ENCODE results near the gene IRGQ.

IRGQ gene

DNA sequence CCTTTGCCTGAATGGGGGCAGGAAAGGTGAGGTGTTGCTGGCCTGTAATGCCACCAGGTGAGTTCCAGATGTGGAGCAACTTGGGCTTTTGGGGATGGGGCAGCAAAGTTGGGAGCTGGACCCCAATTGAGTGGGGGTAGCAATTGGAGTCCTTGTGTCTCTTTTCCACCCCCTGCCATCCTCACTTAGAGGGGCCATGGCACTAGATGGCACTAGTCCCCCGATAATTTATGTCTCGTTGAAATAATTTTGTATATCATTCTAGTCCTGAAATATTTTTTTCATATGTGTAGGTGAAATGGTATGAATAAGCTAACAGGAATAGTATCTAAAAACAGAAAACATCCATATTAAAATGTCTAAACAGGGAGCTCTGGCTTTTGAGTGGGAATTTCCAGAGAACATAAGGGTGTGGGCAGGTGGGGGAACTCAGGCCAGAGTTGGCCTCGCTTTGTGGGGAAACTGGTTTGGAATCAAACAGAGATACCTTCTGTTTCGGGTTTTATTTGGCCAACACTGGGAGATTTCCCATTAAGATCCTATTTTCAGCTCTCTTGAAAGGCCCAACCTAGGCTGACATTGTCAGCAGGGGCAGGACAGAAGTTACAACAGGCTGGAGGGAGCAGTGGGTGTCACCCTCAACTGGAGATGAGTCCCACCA lies 3.8 kb upstream of the IRGQ start:
- no peak overlapping the region for H3K4me2 ChIP-seq (ENCODE audit: low read length)
- H2AFZ ChIP-seq (ENCODE audit: low read length), result no peak overlapping the region
- no peaks in the 10 kb centered on the region for H4K20me1 ChIP-seq (ENCODE audit: insufficient read depth, low read length)
- H3K9ac ChIP-seq (ENCODE audit: low read length), result no peak overlapping the region
- no peak for TF ChIP-seq EZH2 (IDR thresholded peaks at IDR 0.05; ENCODE audit: borderline replicate concordance, low read length)
- TF ChIP-seq, protein P1, sequence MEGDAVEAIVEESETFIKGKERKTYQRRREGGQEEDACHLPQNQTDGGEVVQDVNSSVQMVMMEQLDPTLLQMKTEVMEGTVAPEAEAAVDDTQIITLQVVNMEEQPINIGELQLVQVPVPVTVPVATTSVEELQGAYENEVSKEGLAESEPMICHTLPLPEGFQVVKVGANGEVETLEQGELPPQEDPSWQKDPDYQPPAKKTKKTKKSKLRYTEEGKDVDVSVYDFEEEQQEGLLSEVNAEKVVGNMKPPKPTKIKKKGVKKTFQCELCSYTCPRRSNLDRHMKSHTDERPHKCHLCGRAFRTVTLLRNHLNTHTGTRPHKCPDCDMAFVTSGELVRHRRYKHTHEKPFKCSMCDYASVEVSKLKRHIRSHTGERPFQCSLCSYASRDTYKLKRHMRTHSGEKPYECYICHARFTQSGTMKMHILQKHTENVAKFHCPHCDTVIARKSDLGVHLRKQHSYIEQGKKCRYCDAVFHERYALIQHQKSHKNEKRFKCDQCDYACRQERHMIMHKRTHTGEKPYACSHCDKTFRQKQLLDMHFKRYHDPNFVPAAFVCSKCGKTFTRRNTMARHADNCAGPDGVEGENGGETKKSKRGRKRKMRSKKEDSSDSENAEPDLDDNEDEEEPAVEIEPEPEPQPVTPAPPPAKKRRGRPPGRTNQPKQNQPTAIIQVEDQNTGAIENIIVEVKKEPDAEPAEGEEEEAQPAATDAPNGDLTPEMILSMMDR (IDR thresholded peaks at IDR 0.05; ENCODE audit: low read length), result no peak; the same call in 1 of the 2 replicates
- H3K4me1 ChIP-seq (ENCODE audit: insufficient read depth, low read length, severe bottlenecking), result peaks cover 25% of the 10 kb centered on the region
- H3K27ac ChIP-seq (ENCODE audit: low read depth, low read length, poor library complexity, severe bottlenecking), result no peak overlapping the region
- H3F3A ChIP-seq (ENCODE audit: insufficient read depth, low read length), result no peaks in the 10 kb centered on the region
- H3K27me3 ChIP-seq (ENCODE audit: insufficient read depth, low read length), result no peaks in the 10 kb centered on the region
- H3K4me3 ChIP-seq (ENCODE audit: low read depth, low read length, poor library complexity, severe bottlenecking), result no peak overlapping the region
- H3K36me3 ChIP-seq (ENCODE audit: insufficient read depth, low read length), result peaks cover 36% of the 10 kb centered on the region
- no peaks in the 10 kb centered on the region for H3K9me2 ChIP-seq (ENCODE audit: low read depth, low read length)
- H3K9me3 ChIP-seq (ENCODE audit: low read length), result no peaks in the 10 kb centered on the region
- H3K79me2 ChIP-seq (ENCODE audit: insufficient read depth, low read length), result peaks cover 15% of the 10 kb centered on the region

DNA sequence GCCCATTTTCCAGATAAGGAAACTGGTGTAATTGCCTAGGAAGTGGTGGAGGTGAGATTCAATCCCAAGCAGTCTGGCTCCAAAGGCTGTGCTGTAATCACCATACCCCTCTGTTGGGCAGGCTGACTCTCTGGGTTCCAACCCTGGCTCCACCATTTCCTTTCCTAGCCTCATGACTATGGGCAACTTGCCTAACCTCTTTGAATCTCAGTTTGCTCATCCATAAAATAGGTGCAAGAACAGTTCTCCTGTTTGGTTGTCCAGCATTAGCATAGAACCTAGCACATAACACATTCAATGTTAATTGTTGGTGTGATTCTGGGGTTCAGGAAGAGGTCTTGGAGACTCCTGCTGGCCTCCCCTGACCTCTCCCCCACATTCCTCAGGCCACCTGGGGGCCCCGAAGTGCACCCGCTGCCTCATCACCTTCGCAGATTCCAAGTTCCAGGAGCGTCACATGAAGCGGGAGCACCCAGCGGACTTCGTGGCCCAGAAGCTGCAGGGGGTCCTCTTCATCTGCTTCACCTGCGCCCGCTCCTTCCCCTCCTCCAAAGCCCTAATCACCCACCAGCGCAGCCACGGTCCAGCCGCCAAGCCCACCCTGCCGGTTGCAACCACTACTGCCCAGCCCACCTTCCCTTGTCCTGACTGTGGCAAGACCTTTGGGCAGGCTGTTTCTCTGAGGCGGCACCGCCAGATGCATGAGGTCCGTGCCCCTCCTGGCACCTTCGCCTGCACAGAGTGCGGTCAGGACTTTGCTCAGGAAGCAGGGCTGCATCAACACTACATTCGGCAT lies 2.7 kb upstream of the IRGQ start:
- Histone ChIP-seq H3K27ac (ENCODE audit: low read depth, low read length, poor library complexity, severe bottlenecking) (no peak overlapping the region), H3K9me2 (ENCODE audit: low read depth, low read length) (no peaks in the 10 kb centered on the region), H3K27me3 (ENCODE audit: insufficient read depth, low read length) (no peaks in the 10 kb centered on the region), H3K9ac (ENCODE audit: low read length) (peak overlapping the region; percentile 94; the same call in 1 of the 2 replicates), H4K20me1 (ENCODE audit: insufficient read depth, low read length) (no peaks in the 10 kb centered on the region), H3K79me2 (ENCODE audit: insufficient read depth, low read length) (peaks cover 15% of the 10 kb centered on the region), H2AFZ (ENCODE audit: low read length) (no peak overlapping the region), H3F3A (ENCODE audit: insufficient read depth, low read length) (no peaks in the 10 kb centered on the region), H3K4me2 (ENCODE audit: low read length) (peak overlapping the region; percentile 100; the same call in 1 of the 2 replicates), H3K9me3 (ENCODE audit: low read length) (no peaks in the 10 kb centered on the region), H3K4me1 (ENCODE audit: insufficient read depth, low read length, severe bottlenecking) (peaks cover 25% of the 10 kb centered on the region), H3K4me3 (ENCODE audit: low read depth, low read length, poor library complexity, severe bottlenecking) (peak overlapping the region; percentile 94), H3K36me3 (ENCODE audit: insufficient read depth, low read length) (peaks cover 42% of the 10 kb centered on the region)
- TF ChIP-seq, protein P1 (IDR thresholded peaks at IDR 0.05; ENCODE audit: low read length), result no peak
- no peak for TF ChIP-seq EZH2 (IDR thresholded peaks at IDR 0.05; ENCODE audit: borderline replicate concordance, low read length)

DNA sequence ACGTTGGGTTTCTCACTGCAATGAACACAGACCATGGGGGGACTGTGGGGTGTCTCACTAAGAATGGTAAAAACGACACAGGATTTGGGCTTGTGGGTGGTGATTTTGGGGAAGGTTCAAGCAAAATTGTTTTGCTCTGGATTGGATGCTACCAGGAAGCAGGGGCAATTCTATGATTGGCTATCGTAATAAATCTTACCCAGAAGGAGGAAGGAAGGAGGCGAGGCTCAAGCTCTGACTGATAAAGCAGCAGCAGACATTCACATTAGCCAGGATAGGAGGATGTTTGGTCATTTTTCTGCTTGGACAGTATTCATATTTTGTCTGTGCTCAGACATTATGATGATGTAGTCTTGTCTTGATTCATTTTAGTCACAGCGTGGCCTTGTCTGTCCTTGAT lies 1.9 kb upstream of the IRGQ start:
- Histone ChIP-seq H3K4me3 (ENCODE audit: low read depth, low read length, poor library complexity, severe bottlenecking) (peak overlapping the region; percentile 94), H3K27ac (ENCODE audit: low read depth, low read length, poor library complexity, severe bottlenecking) (peak overlapping the region; percentile 77), H3K79me2 (ENCODE audit: insufficient read depth, low read length) (peaks cover 15% of the 10 kb centered on the region), H3K9me2 (ENCODE audit: low read depth, low read length) (no peaks in the 10 kb centered on the region), H4K20me1 (ENCODE audit: insufficient read depth, low read length) (no peaks in the 10 kb centered on the region), H3K36me3 (ENCODE audit: insufficient read depth, low read length) (peaks cover 46% of the 10 kb centered on the region), H3F3A (ENCODE audit: insufficient read depth, low read length) (no peaks in the 10 kb centered on the region), H3K9ac (ENCODE audit: low read length) (peak overlapping the region; percentile 94; the same call in 1 of the 2 replicates), H2AFZ (ENCODE audit: low read length) (no peak overlapping the region), H3K4me2 (ENCODE audit: low read length) (peak overlapping the region; percentile 100), H3K9me3 (ENCODE audit: low read length) (no peaks in the 10 kb centered on the region), H3K27me3 (ENCODE audit: insufficient read depth, low read length) (no peaks in the 10 kb centered on the region), H3K4me1 (ENCODE audit: insufficient read depth, low read length, severe bottlenecking) (peaks cover 25% of the 10 kb centered on the region)
- TF ChIP-seq EZH2 (IDR thresholded peaks at IDR 0.05; ENCODE audit: borderline replicate concordance, low read length), result no peak
- TF ChIP-seq, protein P1 (IDR thresholded peaks at IDR 0.05; ENCODE audit: low read length), result no peak

All from OCI-LY1 (cell line).